AG09319 (cell line): Measurements from ENCODE around the gene UCP2.

Experiments
- DNase-seq: peaks from one replicate; pipeline ENCODE4 v3.0.0-alpha.2; 2010; ENCODE audit warnings: low read depth; ENCODE audit errors: extremely low read depth
- TF ChIP-seq, protein P1 (sequence below): IDR thresholded peaks from 2 replicates; pipeline ENCODE4 v1.5.1; 2011; ENCODE audit warnings: low read depth, mild to moderate bottlenecking, inconsistent platforms, low read length, moderate library complexity

Gene UCP2

DNA sequence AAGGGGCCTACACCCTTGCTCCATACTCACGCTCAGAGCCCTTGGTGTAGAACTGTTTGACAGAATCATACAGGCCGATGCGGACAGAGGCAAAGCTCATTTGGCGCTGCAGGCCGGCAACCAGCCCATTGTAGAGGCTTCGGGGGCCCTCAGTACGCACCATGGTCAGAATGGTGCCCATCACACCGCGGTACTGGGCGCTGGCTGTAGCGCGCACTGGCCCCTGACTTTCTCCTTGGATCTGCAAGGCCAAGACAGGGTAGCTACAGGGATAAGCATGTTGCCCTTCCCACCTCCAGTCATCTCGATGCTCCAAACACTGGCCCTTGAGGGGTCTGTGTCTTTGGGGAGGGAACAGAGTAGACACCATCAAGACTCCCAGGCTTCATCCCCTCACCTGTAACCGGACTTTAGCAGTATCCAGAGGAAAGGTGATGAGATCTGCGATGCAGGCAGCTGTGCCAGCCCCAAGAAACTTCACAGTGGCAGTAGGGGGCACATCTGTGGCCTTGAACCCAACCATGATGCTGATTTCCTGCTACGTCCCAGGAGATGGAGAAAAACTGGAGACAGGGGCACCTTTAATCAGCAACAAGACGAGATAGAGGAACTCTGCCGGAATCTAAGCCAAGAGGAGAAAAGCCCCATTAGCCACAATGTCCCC, 4.7 kb downstream of the UCP2 start:
- no peak for DNase-seq
- TF ChIP-seq, protein P1, sequence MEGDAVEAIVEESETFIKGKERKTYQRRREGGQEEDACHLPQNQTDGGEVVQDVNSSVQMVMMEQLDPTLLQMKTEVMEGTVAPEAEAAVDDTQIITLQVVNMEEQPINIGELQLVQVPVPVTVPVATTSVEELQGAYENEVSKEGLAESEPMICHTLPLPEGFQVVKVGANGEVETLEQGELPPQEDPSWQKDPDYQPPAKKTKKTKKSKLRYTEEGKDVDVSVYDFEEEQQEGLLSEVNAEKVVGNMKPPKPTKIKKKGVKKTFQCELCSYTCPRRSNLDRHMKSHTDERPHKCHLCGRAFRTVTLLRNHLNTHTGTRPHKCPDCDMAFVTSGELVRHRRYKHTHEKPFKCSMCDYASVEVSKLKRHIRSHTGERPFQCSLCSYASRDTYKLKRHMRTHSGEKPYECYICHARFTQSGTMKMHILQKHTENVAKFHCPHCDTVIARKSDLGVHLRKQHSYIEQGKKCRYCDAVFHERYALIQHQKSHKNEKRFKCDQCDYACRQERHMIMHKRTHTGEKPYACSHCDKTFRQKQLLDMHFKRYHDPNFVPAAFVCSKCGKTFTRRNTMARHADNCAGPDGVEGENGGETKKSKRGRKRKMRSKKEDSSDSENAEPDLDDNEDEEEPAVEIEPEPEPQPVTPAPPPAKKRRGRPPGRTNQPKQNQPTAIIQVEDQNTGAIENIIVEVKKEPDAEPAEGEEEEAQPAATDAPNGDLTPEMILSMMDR, result no peak

DNA sequence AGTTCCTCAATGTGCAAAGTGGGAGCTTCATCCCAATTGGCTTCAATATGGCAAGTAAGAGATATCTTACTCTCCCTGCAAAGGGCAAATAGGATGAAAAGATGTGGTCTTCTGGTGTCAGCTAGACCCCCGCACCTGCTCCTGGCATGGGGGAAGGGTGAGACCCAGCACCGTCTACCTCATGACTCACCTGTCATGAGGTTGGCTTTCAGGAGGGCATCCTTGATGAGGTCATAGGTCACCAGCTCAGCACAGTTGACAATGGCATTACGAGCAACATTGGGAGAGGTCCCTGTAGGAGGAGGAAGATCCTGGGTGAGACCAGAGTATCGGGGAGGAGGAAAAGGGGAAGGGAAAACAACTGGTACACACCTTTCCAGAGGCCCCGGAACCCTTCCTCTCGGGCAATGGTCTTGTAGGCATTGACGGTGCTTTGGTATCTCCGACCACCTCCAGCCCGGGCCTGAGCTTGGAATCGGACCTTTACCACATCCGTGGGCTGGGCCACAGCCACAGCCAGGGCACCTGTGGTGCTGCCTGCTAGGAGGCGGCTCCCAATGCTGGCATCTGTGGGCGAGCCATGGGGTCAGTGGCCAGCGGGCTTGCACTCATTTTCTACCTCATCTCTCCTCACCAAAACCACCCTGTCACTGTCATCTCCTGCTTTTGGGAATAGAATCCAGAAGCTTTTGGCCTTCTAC, 6.0 kb downstream of the UCP2 start:
- DNase-seq, result no peak
- TF ChIP-seq, protein P1, result no peak

DNA sequence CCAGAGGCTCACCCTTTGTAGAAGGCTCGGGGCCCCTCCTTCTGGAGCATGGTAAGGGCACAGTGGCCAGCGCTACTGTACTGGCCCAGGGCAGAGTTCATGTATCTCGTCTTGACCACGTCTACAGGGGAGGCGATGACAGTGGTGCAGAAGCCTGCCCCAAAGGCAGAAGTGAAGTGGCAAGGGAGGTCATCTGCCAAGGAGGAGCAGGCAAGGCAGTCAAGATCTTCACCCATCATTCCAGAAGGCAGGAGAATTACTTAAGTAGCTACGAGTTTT, 7.2 kb downstream of the UCP2 start:
- DNase-seq, result no peak
- TF ChIP-seq, protein P1, result no peak

DNA sequence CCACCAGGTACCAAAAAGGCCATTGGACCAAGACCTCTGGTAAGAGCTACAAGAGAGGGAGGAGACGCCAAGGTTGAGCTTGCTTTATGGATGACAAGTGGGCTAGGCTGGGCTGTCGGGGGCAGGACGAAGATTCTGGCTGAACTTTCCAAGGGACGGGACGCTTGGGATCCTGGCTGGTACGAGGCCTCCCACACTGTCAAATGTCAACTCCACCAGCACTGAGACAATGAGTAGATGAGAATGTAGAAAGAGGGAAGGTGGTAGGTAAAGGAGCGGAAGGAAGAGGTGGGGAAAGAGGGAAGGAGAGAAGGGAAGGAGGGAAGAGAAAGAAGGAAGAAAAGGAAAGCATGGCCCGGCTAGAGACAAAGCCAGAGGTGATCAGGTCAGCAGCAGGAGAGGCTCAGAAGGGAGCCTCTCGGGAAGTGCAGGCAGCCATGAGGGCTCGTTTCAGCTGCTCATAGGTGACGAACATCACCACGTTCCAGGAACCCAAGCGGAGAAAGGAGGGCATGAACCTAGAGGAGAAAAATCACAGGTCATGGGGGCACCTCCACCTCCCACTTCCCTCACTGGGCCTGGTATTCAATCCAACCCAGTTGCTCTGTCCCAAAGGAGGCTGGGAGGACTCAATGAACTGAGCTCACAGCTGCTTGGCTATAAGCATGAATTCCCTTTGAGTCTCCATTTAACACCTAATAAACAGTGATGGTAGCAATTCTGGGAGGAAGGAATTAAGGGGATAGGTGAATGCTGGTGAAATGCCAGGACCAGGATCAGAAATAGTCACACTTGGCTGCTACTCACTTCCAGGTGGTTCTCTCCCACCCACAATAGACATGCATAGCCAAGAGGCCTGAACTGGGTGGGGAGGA, 7.8 kb downstream of the UCP2 start:
- TF ChIP-seq, protein P1, result no peak

DNA sequence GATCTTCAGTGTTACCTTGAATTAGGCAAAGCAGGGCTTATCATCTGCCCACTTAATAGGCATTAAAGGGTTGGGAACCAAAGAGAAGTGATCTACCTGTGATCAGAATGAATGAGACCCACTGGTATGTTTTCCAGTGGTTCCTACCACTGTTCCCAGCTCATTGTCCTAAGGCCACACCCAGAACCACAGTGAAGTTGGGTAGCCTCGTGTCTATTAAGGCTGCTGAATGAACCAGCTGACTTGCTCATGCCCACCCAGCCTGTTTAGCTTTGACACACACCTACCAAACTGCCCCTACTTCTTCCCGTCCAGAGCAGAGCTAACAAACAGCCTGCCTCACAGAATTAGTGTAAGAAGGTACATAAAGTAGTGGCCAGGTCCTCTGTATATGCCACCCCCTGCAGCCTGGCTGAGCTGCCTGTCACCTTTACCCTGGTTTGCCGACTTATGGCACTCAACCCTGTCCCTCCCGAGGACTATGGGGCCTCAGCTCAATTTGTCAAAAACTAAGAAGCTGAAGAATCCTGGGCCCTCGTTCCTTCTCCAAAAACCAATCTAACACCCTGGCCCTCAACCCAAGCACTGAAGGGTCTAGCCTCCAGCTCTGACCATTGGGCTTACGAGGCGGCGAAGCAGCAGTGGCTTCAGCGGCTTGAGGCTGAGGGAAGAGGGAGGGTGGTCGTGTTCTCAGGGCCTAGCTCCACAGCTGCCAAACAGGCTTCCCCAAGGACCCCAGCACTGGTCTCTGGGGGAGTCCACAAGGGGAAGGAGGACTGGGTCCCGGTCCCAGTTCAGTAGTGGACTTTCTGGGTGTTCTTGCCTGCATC, 9.8 kb downstream of the UCP2 start:
- TF ChIP-seq, protein P1, result no peak
- no peak for DNase-seq

More for the DNA sequence above, 7.8 kb downstream of the UCP2 start:
- no peak for DNase-seq

DNA sequence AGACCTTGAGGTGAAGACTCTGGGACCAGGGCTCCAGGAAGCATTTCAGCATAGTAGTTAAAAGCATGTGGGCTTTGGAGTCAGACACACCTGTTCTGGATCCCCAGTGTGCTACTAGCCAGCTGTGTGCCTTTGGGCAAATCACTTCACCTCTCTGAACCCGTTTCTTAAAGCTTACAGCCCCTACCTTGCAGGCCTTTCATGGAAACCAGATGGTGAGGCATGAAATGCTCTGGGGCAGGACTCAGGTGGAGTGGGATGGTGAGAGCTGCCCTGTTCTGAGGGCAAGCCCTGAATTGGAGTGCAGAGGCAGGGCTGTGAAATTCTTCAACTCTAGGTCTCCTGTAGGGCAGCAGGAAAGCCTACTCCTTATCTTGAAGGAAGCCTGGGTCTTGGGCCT, 10.5 kb downstream of the UCP2 start:
- TF ChIP-seq, protein P1, result no peak
- no peak for DNase-seq
